T-helper 1 cell treated with Interleukin-12 subunit alpha and Interleukin-12 subunit beta and Interleukin-4 antibody, amounts not matched to agents 30 ng/mL and 1 ng/mL, for 36 hours (primary cell): ENCODE data around the gene METTL22. TPM values are rescaled to one million over a fixed set of nuclear protein-coding genes. Genes with fewer than 3 reads are reported as not detected.

Experiments
- intact Hi-C: fragments of 100-400 bp; cut with micrococcal nuclease; formaldehyde crosslinking; loops from one replicate; pipeline ENCODE4 v1.15.1; 2024
- total RNA-seq: library from RNA; stranded (reverse); gene quantifications from 2 replicates; pipeline ENCODE4 v1.2.3, GENCODE V29; 2022

METTL22 gene, protein sequence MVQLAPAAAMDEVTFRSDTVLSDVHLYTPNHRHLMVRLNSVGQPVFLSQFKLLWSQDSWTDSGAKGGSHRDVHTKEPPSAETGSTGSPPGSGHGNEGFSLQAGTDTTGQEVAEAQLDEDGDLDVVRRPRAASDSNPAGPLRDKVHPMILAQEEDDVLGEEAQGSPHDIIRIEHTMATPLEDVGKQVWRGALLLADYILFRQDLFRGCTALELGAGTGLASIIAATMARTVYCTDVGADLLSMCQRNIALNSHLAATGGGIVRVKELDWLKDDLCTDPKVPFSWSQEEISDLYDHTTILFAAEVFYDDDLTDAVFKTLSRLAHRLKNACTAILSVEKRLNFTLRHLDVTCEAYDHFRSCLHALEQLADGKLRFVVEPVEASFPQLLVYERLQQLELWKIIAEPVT
- total RNA-seq, result 32.5 and 32.9 TPM in 2 replicates

DNA sequence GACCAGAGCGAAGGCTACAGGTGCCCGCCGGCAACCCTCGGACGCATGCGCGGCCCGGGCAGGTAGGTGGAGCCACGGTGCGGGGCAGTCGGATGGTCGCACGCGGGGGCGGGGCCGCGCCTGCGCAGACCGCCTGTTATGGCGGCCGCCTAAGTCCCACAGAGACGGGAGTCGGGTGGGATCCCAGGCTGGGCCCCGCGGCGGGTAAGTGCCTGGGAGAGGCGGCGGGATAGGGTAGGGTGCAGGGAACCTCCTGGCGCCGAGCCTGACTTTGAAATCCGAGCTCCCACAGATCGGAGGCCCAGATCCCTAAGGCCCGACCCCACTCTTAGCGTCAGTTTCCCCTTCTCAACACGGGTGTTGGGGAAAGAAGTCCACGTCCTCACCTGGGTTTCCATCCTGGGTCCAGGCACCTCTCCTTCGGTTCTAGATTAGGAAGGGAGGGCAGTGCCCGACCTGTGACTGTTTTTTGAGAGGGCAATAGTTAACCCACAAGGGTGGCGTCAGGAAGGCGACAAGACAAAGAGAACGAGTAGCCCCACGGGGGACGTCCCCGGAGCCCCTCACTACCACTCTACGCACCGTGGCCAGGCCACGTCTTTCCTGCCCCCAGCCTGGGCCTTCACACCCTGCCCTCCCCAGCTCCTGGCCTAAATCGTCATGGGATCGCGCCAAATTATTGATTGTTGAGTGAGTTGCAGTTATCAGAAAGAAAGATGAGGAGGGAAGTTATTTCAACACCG, at the start of gene METTL22:
Gene METTL22 (plus strand): TSS at position 127 of the 743 bp plus-strand sequence. CDS start 3,968 bp downstream, outside the sequence.
- intact Hi-C loops, result loop anchor here (1.0 to 5.0 kb wide), 7 partner anchors 53 to 469 kb away; partner anchors contain the start of genes ABAT, CARHSP1, HAPSTR1 and PMM2

DNA sequence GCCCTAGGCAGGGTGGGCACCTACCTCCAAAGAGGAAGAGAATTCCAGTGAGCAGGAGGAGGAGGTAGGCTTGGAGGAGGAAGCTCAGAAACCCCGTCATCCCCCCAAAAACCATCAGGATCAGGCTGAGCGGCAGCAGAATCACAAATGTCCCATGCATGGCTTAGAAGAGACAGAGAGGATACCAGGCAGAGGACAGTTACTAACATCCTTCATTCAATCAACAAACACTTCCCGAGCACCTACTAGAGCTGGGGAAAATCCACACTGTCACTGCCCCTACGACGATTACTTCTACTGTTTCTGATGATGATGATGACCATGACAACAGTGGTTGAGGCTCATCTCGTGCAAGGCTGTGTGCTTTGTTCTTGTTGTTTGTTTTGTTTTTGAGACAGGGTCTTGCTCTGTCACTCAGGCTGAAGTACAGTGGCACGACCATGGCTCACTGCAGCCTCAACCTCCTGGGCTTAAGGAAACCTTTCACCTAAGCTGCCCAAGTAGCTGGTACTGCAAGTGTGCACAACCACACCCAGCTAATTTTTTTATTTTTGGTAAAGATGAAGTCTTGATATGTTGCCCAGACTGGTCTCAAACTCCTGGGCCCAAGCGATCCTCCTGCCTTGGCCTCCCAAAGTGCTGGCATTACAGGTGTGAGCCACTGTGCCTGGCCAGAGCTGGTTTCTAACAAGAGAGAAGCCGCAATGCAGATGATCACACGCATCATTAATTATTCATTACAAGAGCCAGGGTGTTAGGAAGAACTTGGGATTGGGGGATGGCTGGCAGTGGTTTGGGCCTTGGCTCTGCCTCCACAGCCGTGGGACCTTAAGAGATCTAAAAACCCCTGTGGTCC, 49.2 kb upstream of the METTL22 start:
- intact Hi-C loops, result no loop called here

DNA sequence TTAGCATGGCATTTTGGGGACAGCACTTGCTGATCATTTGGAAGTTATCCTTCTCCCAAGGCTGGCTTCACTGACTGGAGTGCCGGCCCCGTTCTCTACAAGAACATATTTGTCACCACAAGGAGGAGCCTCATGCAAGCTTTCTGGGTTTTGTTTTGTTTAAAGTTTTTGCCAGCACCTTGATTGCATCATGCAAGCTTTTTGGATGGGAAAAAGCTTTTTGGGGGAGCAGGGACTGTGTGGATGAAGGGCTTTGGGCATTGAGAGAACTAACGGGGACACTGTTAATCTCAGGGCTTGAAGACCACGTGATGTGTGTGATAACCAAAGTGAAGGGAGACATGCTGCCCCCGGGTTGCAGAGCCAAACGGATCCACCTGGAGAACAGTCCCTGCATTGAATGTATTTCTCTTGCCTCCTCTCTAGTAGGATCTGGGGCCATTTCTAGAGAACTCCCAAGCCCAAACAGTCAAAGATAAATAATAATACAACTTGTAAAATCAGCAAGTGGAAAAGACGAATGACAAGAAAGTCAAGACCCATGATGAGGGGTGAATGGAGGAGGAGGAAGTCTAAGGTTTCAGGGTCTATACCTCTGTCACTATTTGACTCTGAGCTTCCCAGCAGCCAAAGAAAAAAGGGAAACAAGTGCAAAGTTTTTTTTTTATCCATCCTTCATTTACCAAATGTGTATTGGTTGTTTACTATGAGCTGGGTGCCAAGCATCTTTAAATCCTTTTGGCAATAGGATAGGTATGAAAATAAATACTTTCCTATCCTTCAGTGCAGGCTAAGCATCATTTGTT, 48.4 kb upstream of the METTL22 start:
- intact Hi-C loops, result no loop called here

DNA sequence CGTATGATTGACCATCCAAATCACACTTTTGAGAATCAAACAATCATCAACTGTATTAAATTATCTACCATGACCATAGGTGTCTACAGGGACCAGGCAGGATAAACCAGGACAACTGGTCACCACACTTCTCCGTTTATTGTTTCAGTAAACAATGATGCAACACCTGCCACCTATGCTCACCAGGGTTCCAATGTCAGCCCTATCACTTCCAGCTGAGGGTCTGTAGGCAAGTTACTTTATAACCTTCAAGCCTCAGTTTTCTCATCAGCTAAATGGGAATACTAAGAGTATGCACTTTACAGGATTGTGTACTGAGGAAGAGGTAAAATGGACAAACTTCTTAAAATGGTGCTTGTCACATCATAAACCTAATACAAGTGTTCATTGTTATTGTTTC, 46.1 kb upstream of the METTL22 start:
- intact Hi-C loops, result no loop called here

DNA sequence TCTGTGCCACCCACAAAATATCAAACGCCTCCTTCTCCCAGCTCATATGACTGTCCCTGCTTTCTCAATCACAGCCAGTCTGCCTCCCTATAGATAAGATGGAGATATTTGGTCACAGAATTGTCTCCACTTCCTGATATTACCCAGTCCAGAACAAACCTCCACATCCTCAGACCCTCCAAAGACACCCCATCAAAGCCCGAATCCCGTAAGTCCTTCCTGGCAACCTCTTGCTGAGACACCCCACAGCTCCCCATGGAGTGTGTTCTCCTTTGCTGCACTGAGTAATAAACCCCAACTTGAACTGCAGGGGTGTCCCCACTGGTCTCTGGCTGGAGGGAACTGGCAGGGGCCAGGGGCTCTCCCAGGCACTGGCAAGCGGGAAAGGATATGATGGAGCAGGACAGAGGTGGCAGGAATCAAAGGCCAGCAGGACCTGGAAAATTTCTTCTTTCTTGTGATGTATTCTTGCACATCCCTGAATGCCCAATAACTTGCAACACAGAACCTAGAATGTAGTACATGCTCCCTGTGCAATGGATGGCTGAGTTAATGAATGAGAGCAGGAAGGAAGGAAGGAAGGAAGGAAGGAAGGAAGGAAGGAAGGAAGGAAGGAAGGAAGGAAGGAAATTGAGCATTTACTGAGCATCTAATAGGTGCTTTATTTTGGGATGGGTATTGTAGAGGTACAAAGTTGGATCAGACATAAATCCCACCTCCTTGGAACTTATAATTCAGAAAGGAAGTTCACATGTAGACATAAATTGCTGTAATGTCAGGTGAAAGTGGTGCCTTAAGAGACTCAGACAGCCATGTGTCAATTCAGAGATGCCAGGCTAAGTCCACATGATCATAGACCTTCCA, 45.1 kb upstream of the METTL22 start:
- intact Hi-C loops, result no loop called here

DNA sequence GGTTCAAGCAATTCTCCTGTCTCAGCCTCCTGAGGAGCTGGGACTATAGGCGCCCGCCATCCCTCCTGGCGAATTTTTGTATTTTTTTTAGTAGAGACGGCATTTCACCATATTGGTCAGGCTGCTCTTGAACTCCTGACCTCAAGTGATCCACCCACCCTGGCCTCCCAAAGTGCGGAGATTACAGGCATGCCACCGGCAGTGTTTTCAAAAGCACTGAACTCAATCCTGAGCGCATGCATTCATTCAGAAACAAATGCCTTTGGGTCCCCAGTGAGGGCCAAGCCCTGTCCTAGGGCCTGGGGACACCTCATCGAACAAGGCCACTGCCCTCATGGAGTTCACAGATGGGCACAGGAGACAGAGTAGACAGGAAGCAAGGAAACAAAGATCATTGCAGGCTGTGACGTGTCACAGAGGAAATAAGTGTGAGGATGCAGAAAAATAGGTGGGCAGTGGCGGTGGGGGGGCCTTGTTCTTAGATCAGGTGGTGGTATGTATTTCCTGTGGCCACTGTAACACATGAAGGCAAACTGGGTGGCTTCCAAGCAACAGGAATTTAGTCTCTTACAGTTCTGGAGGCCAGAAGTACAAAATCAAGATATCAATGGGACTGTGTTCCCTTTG, 43.7 kb upstream of the METTL22 start:
- intact Hi-C loops, result no loop called here

DNA sequence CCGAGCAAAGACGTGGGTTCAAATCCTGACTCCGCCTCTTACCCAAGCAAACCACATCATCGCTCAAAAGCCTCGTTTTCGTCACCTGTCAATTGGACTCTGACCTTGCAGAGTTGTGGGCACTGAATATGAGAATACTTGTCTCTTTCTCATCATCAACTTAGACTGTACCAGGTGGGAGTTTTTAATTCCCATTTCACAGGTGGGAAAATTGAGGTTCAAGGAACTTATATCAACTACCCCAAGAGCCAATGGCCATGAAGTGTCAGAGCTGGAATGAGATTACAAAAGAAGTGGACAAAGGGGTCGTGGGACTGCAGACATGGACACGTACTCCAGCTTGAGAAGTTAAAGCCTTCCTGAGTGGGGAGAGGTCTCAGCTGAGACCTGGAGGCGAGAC, 41.9 kb upstream of the METTL22 start:
- intact Hi-C loops, result no loop called here

DNA sequence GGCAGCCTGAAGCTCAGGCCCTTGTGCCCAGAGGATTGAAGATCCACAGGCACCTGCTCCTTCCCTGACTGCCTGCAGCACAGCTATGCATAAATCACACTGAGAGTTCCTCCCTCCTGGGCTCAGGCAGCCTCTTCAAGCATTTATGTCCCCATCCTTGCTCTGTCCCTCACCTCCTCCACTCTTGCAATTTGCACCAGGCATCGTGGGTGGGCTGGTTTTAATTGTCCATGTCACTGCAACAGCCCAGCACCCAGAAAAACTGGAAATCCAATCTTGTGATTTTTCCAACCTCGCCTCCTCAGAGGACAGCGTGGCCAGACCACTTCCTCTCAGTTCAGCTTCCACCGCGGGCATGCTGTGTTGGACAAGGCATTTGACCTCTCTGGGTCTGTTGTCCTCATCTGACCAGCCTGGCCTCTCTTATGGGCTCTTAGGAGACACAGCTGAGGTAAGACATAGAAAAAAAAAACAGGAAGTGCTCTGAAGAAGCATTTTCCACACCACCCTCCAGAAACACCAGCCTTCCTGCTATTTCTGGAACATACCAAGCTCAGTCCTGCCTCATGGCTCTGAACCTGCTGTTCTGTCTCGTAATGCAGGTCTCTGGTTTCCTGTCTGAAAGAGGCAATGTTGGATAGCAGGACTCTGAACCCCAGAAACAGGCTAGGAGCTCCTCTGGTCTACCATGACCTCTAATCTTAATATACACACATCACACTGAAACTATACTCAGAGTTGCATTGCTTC, 39.5 kb upstream of the METTL22 start:
- intact Hi-C loops, result no loop called here

DNA sequence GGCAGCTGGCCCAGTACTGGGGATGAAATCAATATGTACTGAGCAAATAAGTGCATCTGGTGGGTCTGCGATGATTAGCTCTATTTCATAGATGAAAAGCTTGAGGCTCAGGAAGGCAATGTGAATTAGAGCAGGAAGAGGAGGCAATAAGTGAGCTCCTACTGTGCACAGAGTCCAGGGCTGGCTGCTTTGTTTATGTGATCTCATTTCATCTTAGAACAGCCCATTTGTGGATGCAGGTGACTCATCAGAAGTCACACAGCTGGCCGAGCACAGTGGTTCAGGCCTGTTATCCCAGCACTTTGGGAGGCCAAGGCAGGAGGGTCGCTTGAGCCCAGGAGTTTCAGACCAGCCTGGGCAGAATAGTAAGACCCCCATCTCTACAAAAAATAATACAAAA, 38.3 kb upstream of the METTL22 start:
- intact Hi-C loops, result no loop called here

DNA sequence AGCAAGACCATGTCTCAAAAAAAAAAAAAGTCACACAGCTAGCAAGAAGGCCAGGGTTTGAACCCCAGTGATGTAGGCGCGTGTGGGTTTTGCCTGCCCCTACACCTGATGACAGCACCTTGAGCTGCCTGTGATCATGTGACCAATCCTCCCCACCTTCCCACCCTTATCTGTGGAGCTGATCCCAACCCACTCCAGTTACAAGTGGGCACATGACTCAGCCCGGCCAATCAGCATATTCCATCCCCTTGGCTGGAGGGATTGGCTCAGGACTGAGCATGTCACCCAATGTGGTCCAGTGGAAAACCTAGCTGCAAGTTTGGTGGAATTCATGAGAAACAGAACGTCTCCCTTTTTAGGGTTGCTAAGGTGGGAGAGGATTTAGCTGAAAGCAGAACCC, 37.8 kb upstream of the METTL22 start:
- intact Hi-C loops, result no loop called here

DNA sequence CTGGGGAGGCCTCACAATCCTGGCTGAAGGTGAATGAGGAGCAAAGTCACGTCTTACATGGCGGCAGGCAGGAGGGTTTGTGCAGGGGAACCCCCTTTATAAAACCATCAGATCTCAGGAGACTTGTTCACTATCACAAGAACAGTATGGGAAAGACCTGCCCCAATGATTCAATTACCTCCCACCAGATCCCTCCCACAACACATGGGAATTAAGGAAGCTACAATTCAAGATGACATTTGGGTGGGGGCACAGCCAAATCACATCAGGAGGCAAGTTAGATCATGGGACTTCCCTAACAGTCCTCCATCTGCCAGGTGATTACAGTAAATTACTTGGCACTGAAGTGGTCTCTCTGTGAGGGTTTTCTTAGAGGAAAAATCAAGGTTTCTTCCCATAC, 36.5 kb upstream of the METTL22 start:
- intact Hi-C loops, result no loop called here

DNA sequence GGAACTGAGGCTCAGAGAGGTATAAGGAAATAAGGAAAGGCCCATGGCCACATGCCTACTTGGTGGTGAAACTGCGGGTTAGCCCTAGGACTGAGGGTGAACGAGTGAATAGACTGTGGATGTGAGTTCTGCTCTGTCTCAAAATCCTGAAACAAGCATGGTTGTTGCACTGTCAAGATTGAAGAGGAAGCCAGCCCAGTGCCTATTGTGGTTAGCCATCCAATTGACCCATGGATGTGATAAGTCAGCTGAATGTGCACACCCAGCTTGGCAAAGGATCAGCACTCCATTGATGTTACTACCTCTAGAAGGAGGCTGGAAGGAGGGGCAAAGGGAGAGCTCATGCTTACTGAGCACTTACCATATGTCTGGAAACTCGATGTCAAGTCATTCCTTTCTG, 35.6 kb upstream of the METTL22 start:
- intact Hi-C loops, result no loop called here

DNA sequence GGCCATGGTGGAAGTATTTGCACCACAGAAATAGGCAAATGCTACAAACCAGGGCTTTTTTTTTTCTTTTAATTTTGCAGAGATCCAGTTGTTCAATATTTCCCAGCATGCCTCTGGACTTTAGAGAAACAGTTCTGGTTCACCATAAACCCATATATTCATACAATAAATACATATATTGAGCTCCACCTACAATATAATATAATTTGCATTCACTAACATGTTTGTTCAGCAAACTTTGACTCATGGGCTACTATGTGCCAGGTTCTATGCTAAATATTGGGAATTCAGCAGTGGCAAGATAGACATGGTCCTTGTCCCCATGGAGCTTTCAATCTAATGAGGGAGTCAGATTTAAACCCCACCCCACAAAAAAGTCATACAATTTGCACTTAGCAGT, 34.4 kb upstream of the METTL22 start:
- intact Hi-C loops, result no loop called here

DNA sequence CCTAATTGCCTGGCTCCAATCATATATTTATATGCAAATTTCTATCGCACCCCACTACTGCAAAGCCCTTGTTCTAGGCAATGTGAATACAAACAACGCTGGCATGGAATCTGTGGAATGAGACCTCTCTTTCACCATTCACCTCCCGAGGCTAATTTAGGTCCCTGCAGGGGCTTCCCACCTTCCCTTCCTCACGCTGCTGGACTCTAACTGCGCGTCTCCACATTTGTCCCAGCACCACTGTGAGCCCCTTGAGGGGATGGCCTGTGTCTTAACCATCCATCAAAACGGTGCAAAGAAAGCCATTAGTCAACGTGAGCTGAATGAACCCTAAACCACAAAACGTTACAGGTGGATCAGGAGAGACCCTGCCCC, 32.8 kb upstream of the METTL22 start:
- intact Hi-C loops, result no loop called here

DNA sequence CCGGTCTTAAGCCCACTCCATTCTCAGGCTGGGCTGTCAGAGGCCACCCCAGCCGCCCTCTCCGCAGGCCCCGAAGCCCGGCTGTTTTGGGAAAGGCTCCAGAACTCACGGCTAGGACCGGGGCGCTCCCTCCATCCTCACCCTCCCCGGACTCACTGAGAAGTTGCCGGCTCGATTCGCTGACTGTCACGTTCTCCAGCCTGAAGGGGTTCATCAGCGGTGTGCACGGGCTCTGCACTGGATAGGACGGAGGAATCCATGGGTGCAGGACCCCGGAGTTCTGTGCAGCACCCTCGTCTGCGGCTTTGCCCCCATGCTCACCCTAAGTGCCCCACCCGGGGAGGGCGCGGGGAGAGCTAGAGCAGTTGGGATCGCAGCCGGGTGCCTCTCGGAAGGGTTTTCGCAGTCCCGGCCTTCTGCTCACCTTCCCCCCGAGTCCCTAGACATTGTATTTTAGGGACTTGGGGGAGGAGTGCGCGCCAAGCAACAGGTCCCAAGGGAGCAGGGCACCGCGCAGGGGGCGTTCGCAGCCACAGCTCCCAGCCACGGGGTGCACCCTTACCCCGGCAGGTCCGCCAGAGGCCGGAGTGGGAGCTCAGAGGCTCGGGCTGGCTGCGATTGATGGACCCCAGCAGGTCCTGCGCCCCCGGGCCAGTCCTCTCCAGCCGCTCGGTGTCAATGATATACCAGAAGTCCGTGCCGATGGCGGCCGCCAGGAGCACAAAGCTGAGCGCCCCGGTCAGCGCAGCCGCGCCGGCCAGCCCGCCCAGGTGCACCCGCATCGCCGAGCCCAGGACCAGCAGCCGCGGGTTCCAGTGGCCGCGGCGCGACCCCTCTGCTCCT, 32.2 kb upstream of the METTL22 start:
- intact Hi-C loops, result no loop called here

DNA sequence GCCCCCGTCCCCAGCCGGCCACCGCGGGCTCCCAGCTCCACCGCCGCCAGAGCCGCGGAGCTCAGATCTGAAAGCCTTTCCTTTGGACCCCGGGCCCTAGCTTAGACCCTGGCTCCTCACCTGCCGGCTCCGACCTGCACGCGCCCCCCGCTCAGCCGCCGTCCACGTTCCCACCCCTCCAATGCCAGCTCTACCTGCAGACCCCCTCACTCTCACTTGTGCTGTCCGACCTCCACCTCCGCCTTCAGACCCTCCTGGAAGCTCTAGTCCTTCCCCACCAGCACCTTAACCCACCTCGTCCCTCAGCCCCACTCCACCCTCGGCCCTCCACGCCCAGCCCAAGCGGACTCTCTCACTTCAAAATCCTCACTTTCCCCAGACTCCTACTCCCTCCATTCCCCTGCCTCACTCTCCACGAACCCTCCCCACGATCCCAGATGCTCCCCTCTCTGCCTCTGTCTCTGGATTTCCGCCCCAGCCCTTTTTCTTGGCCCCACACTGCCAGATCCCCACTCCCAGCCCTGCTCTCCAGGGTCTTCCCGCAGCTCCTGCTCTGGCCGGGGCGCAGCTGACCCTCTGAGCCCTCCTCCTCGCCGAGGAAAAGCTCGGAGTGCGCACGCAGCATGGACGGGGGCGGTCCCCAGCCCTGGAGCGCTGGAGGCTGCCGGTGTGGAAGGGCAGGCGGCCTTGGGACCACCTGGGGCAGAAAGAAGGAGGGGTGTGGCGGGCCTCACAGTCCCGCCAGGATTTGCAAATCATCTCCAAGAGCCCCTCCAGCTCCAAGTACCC, 31.4 kb upstream of the METTL22 start, which contains the start of gene TMEM114:
Gene TMEM114 (minus strand): TSS at position 612 of the 789 bp plus-strand sequence. CDS start 673 bp downstream, outside the sequence.
- intact Hi-C loops, result no loop called here

DNA sequence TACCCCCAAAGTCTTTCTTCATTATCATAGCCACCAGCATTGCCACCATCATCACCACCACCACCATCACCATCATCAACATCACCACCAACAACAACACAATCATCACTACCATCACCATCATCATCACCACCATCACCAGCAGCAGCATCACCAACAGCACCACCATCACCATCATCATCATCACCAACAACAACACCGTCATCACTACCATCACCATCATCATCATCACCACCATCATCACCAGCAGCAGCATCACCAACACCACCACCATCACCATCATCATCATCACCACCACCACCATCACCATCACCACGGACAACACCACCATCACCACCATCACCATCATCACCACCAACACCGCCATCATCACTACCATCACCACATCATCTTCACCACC, 30.7 kb upstream of the METTL22 start:
- intact Hi-C loops, result no loop called here
